COLO668 (cell line): ENCODE results near the gene MAML3.
A peak's percentile ranks its signal among the peaks of the same experiment; 100 is the strongest.

Source experiments
- DNase-seq: peaks from one replicate; lab custom pipeline; 2025; ENCODE audit not compliant: unreplicated experiment; lab: John Stamatoyannopoulos, UW

Gene MAML3

GRCh38 chr4:140102421-140102820, 51.6 kb downstream of the MAML3 start:
- DNase-seq: no peak

- no peak for DNase-seq
Measured at GRCh38 chr4:140100771-140101170, 53.2 kb downstream of the MAML3 start.

- no peak for DNase-seq
Measured at GRCh38 chr4:140099983-140100382, 54.0 kb downstream of the MAML3 start.

- DNase-seq: no peak
Measured at GRCh38 chr4:140098455-140099160, 55.4 kb downstream of the MAML3 start.

GRCh38 chr4:140097572-140097971, 56.4 kb downstream of the MAML3 start:
- no peak for DNase-seq

GRCh38 chr4:140096921-140097320, 57.1 kb downstream of the MAML3 start:
- DNase-seq: no peak

- DNase-seq: no peak
Measured at GRCh38 chr4:140096483-140096861, 57.5 kb downstream of the MAML3 start.

- DNase-seq: no peak
Measured at GRCh38 chr4:140095694-140096482, 58.1 kb downstream of the MAML3 start.

GRCh38 chr4:140094438-140095420, 59.3 kb downstream of the MAML3 start:
- no peak for DNase-seq

GRCh38 chr4:140092094-140092851, 61.7 kb downstream of the MAML3 start:
- DNase-seq: peak; percentile 83

- no peak for DNase-seq
Measured at GRCh38 chr4:140091305-140091704, 62.7 kb downstream of the MAML3 start.

- no peak for DNase-seq
Measured at GRCh38 chr4:140090215-140090731, 63.7 kb downstream of the MAML3 start.

- no peak for DNase-seq
Measured at GRCh38 chr4:140089216-140089615, 64.8 kb downstream of the MAML3 start.

GRCh38 chr4:140088323-140088967, 65.5 kb downstream of the MAML3 start:
- no peak for DNase-seq

GRCh38 chr4:140085881-140086280, 68.1 kb downstream of the MAML3 start:
- DNase-seq: no peak

- no peak for DNase-seq
Measured at GRCh38 chr4:140085062-140085622, 68.8 kb downstream of the MAML3 start.

GRCh38 chr4:140084385-140084784, 69.6 kb downstream of the MAML3 start:
- DNase-seq: no peak

- DNase-seq: no peak
Measured at GRCh38 chr4:140082391-140082755, 71.6 kb downstream of the MAML3 start.

GRCh38 chr4:140081641-140082390, 72.2 kb downstream of the MAML3 start:
- DNase-seq: no peak
